PC-3 (cell line): ENCODE data around the gene APBB2. TPM values are rescaled to one million over a fixed set of nuclear protein-coding genes. Genes with fewer than 3 reads are reported as not detected.

Experiments
- ATAC-seq: fragments of 200-7000 bp; cut with Tn5 transposase; 2 replicates; pipeline ENCODE4 v1.9.1; 2020; ENCODE audit warnings: mild to moderate bottlenecking, moderate library complexity
- BruUV-seq: library from RNA; stranded (reverse); fragments of 400-500 nt; replicated peaks from 2 replicates; lab custom pipeline; 2021; lab: Mats Ljungman, UMichigan
- CTCF ChIA-PET: fragments of 300-600 bp; sonication (Branson Sonifier 250); formaldehyde crosslinking; loops from one replicate; lab custom pipeline; 2022; ENCODE audit warnings: antibody characterized with exemption; lab: Charles Lee
- POLR2A ChIA-PET: fragments of 300-600 bp; sonication (Branson Sonifier 250); formaldehyde crosslinking; loops from one replicate; lab custom pipeline; 2022; ENCODE audit warnings: antibody characterized with exemption; ENCODE audit not compliant: unreplicated experiment; lab: Charles Lee
- DNase-seq: peaks from one replicate; pipeline ENCODE4 v3.0.0-alpha.2; 2015
- H2AFZ ChIP-seq: fragments of 300-600 bp; sonication (generic); 2 replicates; pipeline ENCODE4 v1.6.0; 2016; ENCODE audit warnings: antibody characterized with exemption, low read length
- H3F3A ChIP-seq: fragments of 300-600 bp; sonication (generic); one replicate; pipeline ENCODE4 v1.6.0; 2017; ENCODE audit warnings: antibody characterized with exemption, low read length, control low read depth, mild to moderate bottlenecking; ENCODE audit not compliant: unreplicated experiment
- H3K27ac ChIP-seq: fragments of 300-600 bp; sonication (generic); 2 replicates; pipeline ENCODE4 v1.5.1; 2016; ENCODE audit warnings: mild to moderate bottlenecking, low read length
- H3K27me3 ChIP-seq: fragments of 300-600 bp; sonication (generic); 2 replicates; pipeline ENCODE4 v1.6.1; 2016; ENCODE audit warnings: low read length, mixed read lengths
- H3K36me3 ChIP-seq: fragments of 300-600 bp; sonication (generic); 2 replicates; pipeline ENCODE4 v1.6.1; 2016; ENCODE audit warnings: low read depth, mixed run types, low read length, mixed read lengths
- H3K4me1 ChIP-seq: fragments of 300-600 bp; sonication (generic); 2 replicates; pipeline ENCODE4 v1.5.1; 2016; ENCODE audit warnings: low read length; ENCODE audit not compliant: insufficient read depth
- H3K4me2 ChIP-seq: fragments of 300-600 bp; sonication (generic); 2 replicates; pipeline ENCODE4 v1.6.0; 2016; ENCODE audit warnings: low read length
- H3K4me3 ChIP-seq: fragments of 300-600 bp; sonication (generic); 2 replicates; pipeline ENCODE4 v1.5.1; 2016; ENCODE audit warnings: mild to moderate bottlenecking, low read length, mixed read lengths
- H3K79me2 ChIP-seq: fragments of 300-600 bp; sonication (generic); 2 replicates; pipeline ENCODE4 v1.6.1; 2017; ENCODE audit warnings: low read length, mixed read lengths
- H3K9ac ChIP-seq: fragments of 300-600 bp; sonication (generic); 2 replicates; pipeline ENCODE4 v1.6.0; 2016; ENCODE audit warnings: mild to moderate bottlenecking, low read length
- H3K9me2 ChIP-seq: fragments of 300-600 bp; sonication (generic); replicated peaks from 2 replicates; pipeline ENCODE4 v1.6.1; 2016; ENCODE audit warnings: mixed run types, low read length, mixed read lengths
- H3K9me3 ChIP-seq: fragments of 300-600 bp; sonication (generic); 2 replicates; pipeline ENCODE4 v1.6.1; 2016; ENCODE audit warnings: low read length, mixed read lengths
- H4K20me1 ChIP-seq: fragments of 300-600 bp; sonication (generic); 2 replicates; pipeline ENCODE4 v1.6.1; 2016; ENCODE audit warnings: low read length, mixed read lengths
- CTCF ChIP-seq: fragments of 300-600 bp; sonication (generic); conservative IDR thresholded peaks from 2 replicates; pipeline ENCODE4 v1.5.1; 2017; ENCODE audit warnings: antibody characterized with exemption, low read depth, mild to moderate bottlenecking, low read length
- EZH2 ChIP-seq: fragments of 300-600 bp; sonication (generic); IDR thresholded peaks from one replicate; pipeline ENCODE4 v1.6.1; 2017; ENCODE audit warnings: antibody characterized with exemption, mild to moderate bottlenecking, low read length; ENCODE audit not compliant: unreplicated experiment
- EZH2phosphoT487 ChIP-seq: fragments of 300-600 bp; sonication (generic); IDR thresholded peaks from 2 replicates; pipeline ENCODE4 v1.6.1; 2018; ENCODE audit warnings: mild to moderate bottlenecking, antibody characterized with exemption, low read length, borderline replicate concordance
- intact Hi-C: fragments of 100-400 bp; cut with micrococcal nuclease; formaldehyde crosslinking; loops from 2 replicates; pipeline ENCODE4 v1.9.0; 2023
- total RNA-seq: library from RNA; depleted of rRNA; stranded (reverse); fragments of >200 nt; gene quantifications from 2 replicates; pipeline ENCODE4 v1.2.3, GENCODE V29; 2014

APBB2 gene
- total RNA-seq, 1 experiment from 2014 or later = 24.7 TPM

- no peak overlapping the region for H3K27ac ChIP-seq
- ATAC-seq = no peak
Measured at GRCh38 chr4:41260116-41260733, 45.9 kb upstream of the APBB2 start.

DNA sequence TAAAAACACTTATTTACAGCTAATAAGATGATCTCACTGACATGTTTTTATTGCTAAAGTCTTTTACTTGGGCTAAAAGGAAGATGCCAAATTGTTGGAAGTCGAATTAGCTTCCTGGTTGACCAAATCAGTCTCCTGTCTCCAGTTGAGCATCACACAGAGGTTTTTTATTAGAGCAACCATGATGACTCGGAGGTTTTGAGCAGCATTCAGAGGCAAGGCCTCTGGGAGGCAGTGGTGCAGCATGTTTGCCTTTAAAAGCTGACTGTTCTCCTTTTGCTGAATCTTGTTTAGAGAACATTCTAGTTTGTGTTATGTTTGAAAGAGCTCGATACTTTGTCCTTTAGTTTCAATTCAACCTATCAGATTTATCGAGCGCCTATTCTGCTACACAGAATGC is 44.4 kb upstream of the APBB2 start:
- Histone ChIP-seq H3K27ac (no peak overlapping the region), H3K36me3 (no peaks in the 10 kb centered on the region), H3K4me3 (no peak overlapping the region), H3K9me3 (no peaks in the 10 kb centered on the region), H3K27me3 (no peaks in the 10 kb centered on the region), H3K79me2 (no peaks in the 10 kb centered on the region), H2AFZ (peak overlapping the region; percentile 69; the same call in 1 of the 2 replicates), H3K9me2 (no peaks in the 10 kb centered on the region), H3K9ac (no peak overlapping the region; the same call in 1 of the 2 replicates), H3K4me1 (no peaks in the 10 kb centered on the region), H4K20me1 (no peaks in the 10 kb centered on the region), H3K4me2 (no peak overlapping the region), H3F3A (no peaks in the 10 kb centered on the region)
- POLR2A ChIA-PET = no interaction called here
- DNase-seq = peak; percentile 69
- ATAC-seq = peak; percentile 63; the same call in 1 of the 2 replicates
- intact Hi-C loops = no loop called here
- TF ChIP-seq EZH2phosphoT487 = no peak
- peak; percentile 64 for TF ChIP-seq CTCF
- TF ChIP-seq EZH2 = no peak
- CTCF ChIA-PET = interaction anchor here (0.6 to 1.3 kb wide), 4 partner anchors 9 to 678 kb away, joined by 3 to 6 read pairs (median 3); no protein-coding TSS in a partner anchor
- BruUV-seq = no TSS peak

More at GRCh38 chr4:41260116-41260733, 45.9 kb upstream of the APBB2 start:
- no peak overlapping the region for H3K4me3 ChIP-seq
- no peak for TF ChIP-seq CTCF
- no peak for TF ChIP-seq EZH2
- TF ChIP-seq EZH2phosphoT487 = no peak
- no peaks in the 10 kb centered on the region for H4K20me1 ChIP-seq
- H3K4me2 ChIP-seq = no peak overlapping the region
- POLR2A ChIA-PET = no interaction called here
- no peak for DNase-seq
- H3K9me3 ChIP-seq = no peaks in the 10 kb centered on the region
- no peak overlapping the region for H3K9ac ChIP-seq
- no peaks in the 10 kb centered on the region for H3F3A ChIP-seq
- no peaks in the 10 kb centered on the region for H3K36me3 ChIP-seq
- H3K9me2 ChIP-seq = no peaks in the 10 kb centered on the region
- intact Hi-C loops = no loop called here
- no peaks in the 10 kb centered on the region for H3K27me3 ChIP-seq
- CTCF ChIA-PET = interaction anchor here (1.3 kb wide), 1 partner anchor 402 kb away, joined by 6 read pairs; no protein-coding TSS in a partner anchor
- no peaks in the 10 kb centered on the region for H3K79me2 ChIP-seq
- no peaks in the 10 kb centered on the region for H3K4me1 ChIP-seq
- no peak overlapping the region for H2AFZ ChIP-seq
- BruUV-seq = no TSS peak

GRCh38 chr4:41257906-41258305 is 43.6 kb upstream of the APBB2 start:
- Histone ChIP-seq H2AFZ (peak overlapping the region; percentile 69; the same call in 1 of the 2 replicates), H3K4me3 (no peak overlapping the region), H3K27ac (no peak overlapping the region), H3K9me2 (no peaks in the 10 kb centered on the region), H3K9me3 (no peaks in the 10 kb centered on the region), H3F3A (no peaks in the 10 kb centered on the region), H3K79me2 (no peaks in the 10 kb centered on the region), H3K9ac (no peak overlapping the region), H3K4me2 (no peak overlapping the region), H3K27me3 (no peaks in the 10 kb centered on the region), H3K4me1 (no peaks in the 10 kb centered on the region), H4K20me1 (no peaks in the 10 kb centered on the region), H3K36me3 (no peaks in the 10 kb centered on the region)
- no TSS peak for BruUV-seq
- TF ChIP-seq CTCF = no peak
- TF ChIP-seq EZH2phosphoT487 = no peak
- TF ChIP-seq EZH2 = no peak
- ChIA-PET POLR2A (no interaction called here), CTCF (no interaction called here)
- intact Hi-C loops = no loop called here
- no peak for ATAC-seq
- no peak for DNase-seq
